Lung (tissue), 12 donors: Measurements from ENCODE around the gene DDIT4. TPM values are rescaled to one million over a fixed set of nuclear protein-coding genes. Genes with fewer than 3 reads are reported as not detected.

Source experiments
- ATAC-seq: fragments of 200-7000 bp; cut with Tn5 transposase; one replicate; pipeline ENCODE4 v1.9.1; 2020; ENCODE audit warnings: moderate number of reproducible peaks; ENCODE audit not compliant: insufficient read depth, low FRiP score
- DNase-seq, 3 donors: peaks; one replicate each; pipeline ENCODE4 v3.0.0-alpha.2; 2013 to 2017
- H3K27ac ChIP-seq, 2 donors: one replicate each; pipeline ENCODE4 v1.5.1; 2013; ENCODE audit warnings: mild to moderate bottlenecking in 2 of 2, moderate library complexity in 2 of 2, control low read depth in 1 of 2, inconsistent platforms in 1 of 2, low read depth in 1 of 2, low read length in 1 of 2
- H3K27me3 ChIP-seq, 3 donors: one replicate each; pipeline ENCODE4 v1.5.1; 2013; ENCODE audit warnings: low read length in 2 of 3; ENCODE audit not compliant: control insufficient read depth in 3 of 3, insufficient read depth in 3 of 3
- H3K36me3 ChIP-seq, 4 donors: one replicate each; pipeline ENCODE4 v1.5.1; 2013; ENCODE audit warnings: low read length in 4 of 4, mild to moderate bottlenecking in 1 of 4, moderate library complexity in 1 of 4; ENCODE audit not compliant: control insufficient read depth in 4 of 4, insufficient read depth in 4 of 4
- H3K4me1 ChIP-seq, 5 donors: one replicate each; pipeline ENCODE4 v1.5.1; 2013; ENCODE audit warnings: low read length in 5 of 5, mild to moderate bottlenecking in 2 of 5, moderate library complexity in 1 of 5; ENCODE audit not compliant: control insufficient read depth in 5 of 5, insufficient read depth in 5 of 5
- H3K4me3 ChIP-seq: one replicate; pipeline ENCODE4 v1.5.1; 2013; ENCODE audit warnings: mild to moderate bottlenecking, control low read depth, moderate library complexity
- H3K9ac ChIP-seq, 2 donors: one replicate each; pipeline ENCODE4 v1.5.1; 2013; ENCODE audit warnings: low read length in 2 of 2, control low read depth in 1 of 2; ENCODE audit not compliant: insufficient read depth in 1 of 2
- H3K9me3 ChIP-seq, 4 donors: one replicate each; pipeline ENCODE4 v1.5.1; 2013; ENCODE audit warnings: low read length in 3 of 4, mild to moderate bottlenecking in 1 of 4, moderate library complexity in 1 of 4; ENCODE audit not compliant: control insufficient read depth in 4 of 4, insufficient read depth in 3 of 4
- CTCF ChIP-seq: IDR thresholded peaks from 2 replicates; pipeline ENCODE4 v1.5.1; 2012; ENCODE audit warnings: mild to moderate bottlenecking; ENCODE audit errors: control extremely low read depth, extremely low read depth
- WGBS, 2 donors: extraction: QIAGEN DNeasy Blood & Tissue Kit; methylation state at CpG; one replicate each; pipeline ENCODE4 v1.1.7; 2013; 5-methylcytosine and 5-hydroxymethylcytosine counted together
- polyA plus RNA-seq, 2 donors: library from polyadenylated mRNA; stranded (reverse); fragments of 200-250 nt; gene quantifications; one replicate each; pipeline ENCODE4 v1.2.1, GENCODE V29; 2013
- total RNA-seq, 2 donors: library from RNA; depleted of rRNA in 1 of 2; stranded (reverse); fragments of >200 nt in 1 of 2; gene quantifications; one replicate each; pipeline ENCODE4 v1.2.1, GENCODE V29; 2014 to 2021
- donor health status: control.
- donor health status: control.
- donor health status: Bipolar disorder and iron deficiency.
- donor health status: healthy.
- donor health status: DM: yes; HTN: yes; CAD: no.

Gene DDIT4
- total and polyA plus RNA-seq, 4 donors, result 55.3 to 190 (median 171) TPM

DNA sequence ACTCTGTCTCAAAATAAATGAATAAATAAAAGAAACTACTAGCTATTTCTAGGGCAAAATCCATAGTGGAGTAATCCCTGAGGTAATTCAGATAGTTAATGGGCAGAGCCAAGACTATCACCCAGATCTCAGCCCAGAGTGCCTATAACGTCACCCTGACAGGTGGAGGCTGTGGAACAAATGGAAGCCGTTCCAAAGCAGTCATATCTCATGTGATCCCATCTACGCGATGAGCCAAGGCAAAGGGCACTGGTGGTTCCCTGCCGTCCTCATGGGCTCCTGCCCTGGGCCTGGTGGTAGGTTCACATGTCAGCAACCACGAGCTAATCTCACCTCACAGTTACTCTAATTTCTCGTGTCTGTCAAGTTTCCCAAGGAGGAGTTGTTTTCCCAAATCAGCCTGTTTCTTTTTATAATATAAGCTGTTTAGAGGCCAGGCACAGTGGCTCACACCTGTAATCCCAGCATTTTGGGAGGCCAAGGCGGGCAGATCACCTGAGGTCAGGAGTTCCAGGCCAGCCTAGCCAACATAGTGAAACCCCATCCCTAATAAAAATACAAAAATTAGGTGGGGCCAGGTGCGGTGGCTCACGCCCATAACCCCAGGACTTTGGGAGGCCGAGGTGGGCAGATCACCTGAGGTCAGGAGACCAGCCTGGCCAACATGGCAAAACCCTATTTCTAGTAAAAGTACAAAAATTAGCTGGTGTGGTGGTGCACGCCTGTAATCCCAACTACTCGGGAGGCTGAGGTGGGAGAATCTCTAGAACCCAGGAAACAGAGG is 35.1 kb upstream of the DDIT4 start:
- DNase-seq, result no peak
- peaks cover 2 to 12% (median 8%) of the 10 kb centered on the region in 5 donors for H3K4me1 ChIP-seq
- H3K27me3 ChIP-seq, result no peaks in the 10 kb centered on the region
- H3K9me3 ChIP-seq, result no peaks in the 10 kb centered on the region
- H3K36me3 ChIP-seq, result peaks cover 3 to 13% (median 11%) of the 10 kb centered on the region in 4 donors
- 95 to 99% methylated on average over 13 of the region's 13 CpGs for WGBS, 2 donors
- no peak overlapping the region for H3K9ac ChIP-seq
- no peak overlapping the region for H3K27ac ChIP-seq
- no peak overlapping the region for H3K4me3 ChIP-seq
- ATAC-seq, result no peak
- no peak for TF ChIP-seq CTCF

DNA sequence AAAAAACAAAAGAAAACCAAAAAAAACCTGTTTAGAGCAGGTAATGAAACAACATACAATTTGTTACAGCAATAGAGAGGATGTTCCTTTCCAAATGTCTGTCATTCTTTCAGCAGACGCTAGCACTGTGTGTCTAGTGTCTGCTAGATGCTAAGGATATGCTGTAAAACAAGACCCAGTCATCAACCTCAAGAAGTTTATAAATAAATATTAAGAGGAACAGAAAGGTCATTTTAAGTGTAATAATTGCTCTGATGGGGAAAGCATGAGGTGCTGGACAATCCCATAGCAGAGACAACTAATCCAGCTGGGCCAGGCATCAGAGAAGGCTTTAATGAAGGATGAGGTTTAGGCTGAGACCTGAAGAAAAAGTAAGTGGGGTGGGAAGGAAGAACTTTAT is 34.3 kb upstream of the DDIT4 start:
- no peak overlapping the region for H3K4me3 ChIP-seq
- DNase-seq (no peak), ATAC-seq (no peak)
- no peak overlapping the region for H3K27ac ChIP-seq
- no peaks in the 10 kb centered on the region for H3K27me3 ChIP-seq
- TF ChIP-seq CTCF, result no peak
- peaks cover 8 to 19% (median 13%) of the 10 kb centered on the region in 5 donors for H3K4me1 ChIP-seq
- peaks cover 3 to 10% (median 7%) of the 10 kb centered on the region in 4 donors for H3K36me3 ChIP-seq
- H3K9ac ChIP-seq, result no peak overlapping the region
- no peaks in the 10 kb centered on the region for H3K9me3 ChIP-seq
- WGBS, 2 donors, result 67 to 76% methylated on average over 1 of the region's 1 CpG

DNA sequence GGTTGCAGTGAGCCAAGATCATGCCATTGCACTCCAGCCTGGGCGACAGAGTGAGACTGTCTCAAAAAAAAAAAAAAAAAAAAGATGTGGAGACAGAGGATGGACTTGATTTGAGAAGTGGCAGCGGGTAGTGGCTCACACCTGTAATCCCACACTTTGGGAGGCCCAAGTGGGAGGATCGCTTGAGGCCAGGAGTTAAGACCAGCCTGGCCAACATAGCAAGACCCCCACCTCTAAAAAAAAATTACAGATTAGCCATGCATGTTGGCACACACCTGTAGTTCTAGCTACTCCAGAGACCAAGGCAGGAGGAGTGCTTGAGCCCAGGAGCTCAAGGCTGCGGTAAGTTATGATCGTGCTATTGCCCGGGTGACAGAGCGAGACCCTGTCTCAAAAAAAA is 33.4 kb upstream of the DDIT4 start:
- H3K9ac ChIP-seq, result no peak overlapping the region
- DNase-seq, result no peak
- WGBS, 2 donors, result 96 to 99% methylated on average over 6 to 7 of the region's 7 CpGs

More for the DNA sequence above, 33.4 kb upstream of the DDIT4 start:
- H3K4me3 ChIP-seq, result no peak overlapping the region
- peaks cover 3 to 6% (median 4%) of the 10 kb centered on the region in 4 donors for H3K36me3 ChIP-seq
- peaks cover 17 to 28% (median 18%) of the 10 kb centered on the region in 5 donors for H3K4me1 ChIP-seq
- no peak for TF ChIP-seq CTCF
- H3K9me3 ChIP-seq, result no peaks in the 10 kb centered on the region
- ATAC-seq, result no peak
- no peak overlapping the region for H3K27ac ChIP-seq
- H3K27me3 ChIP-seq, result no peaks in the 10 kb centered on the region
